ENCODE data around the gene PSME3. TPM values are rescaled to one million over a fixed set of nuclear protein-coding genes. Genes with fewer than 3 reads are reported as not detected.

The PSME3 gene
- total and polyA plus RNA-seq, 2 of the 13 experiments (the other 11 are each of a cell fraction or from before 2014, with no cell fraction given) = 66.3 to 135 TPM

DNA sequence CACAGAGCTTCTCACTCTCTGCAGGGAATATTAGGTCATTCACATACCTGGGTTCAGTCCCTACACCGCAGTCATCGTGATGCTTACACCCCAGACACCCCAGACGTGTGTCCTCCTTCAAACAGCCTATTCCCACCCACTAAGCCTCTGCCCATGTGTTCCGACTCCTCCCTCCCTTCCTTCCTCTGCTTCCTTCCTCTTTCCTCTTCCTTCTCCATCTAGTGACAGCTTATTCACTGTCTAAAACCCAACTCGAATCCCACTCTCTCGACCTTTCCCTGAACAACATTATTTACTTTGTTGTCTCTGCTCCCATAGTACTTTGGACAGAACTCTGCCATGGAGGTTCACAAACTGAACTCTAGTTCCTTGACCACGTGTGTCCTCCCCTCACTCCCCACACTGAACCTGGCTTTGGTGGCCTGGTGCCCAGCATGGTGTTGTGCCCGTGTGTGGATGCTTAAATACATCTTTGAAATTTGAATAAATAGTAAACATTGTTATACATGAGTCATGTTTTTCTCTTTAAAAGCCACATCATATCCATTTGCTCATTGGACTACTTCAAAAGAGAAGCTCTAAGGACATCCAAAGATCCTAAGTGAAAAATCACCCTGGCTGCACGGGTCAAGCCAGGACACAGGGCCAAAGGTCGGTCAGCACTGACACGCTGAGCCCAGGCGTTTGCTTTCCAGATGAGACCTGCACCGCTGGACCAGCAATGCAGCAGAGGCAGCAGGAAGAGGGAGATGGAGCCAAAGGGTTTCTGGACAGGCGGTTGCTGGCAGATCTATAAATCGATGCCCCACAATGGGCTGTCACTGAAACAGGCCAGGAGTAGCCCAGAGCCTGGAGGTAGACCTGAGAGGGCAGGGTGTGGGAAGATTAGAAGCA, 53.3 kb downstream of the PSME3 start (continued):
- TF ChIP-seq PHF5A (CRISPR knock-in tag; IDR thresholded peaks at IDR 0.05; ENCODE audit: low read depth, unreplicated experiment) = peak; percentile 92
- TF ChIP-seq ZNF552 (CRISPR knock-in tag; IDR thresholded peaks at IDR 0.05; ENCODE audit: borderline replicate concordance) = 0 out of 2 replicates have a peak, but pooled peaks have one; percentile 41

- WGBS (ENCODE audit: low lambda C conversion rate) = 88% methylated on average over 7 of the region's 7 CpGs
- in situ Hi-C loops (cut with HindIII; ENCODE audit: extremely low pct_ligation_motif_present, low pct_unique_long_range_greater_than_20kb) (no loop called here), intact Hi-C loops (cut with micrococcal nuclease; ENCODE audit: unreplicated experiment) (no loop called here)
- no peaks in the 10 kb centered on the region for H4K20me1 ChIP-seq (ENCODE audit: insufficient read depth, low read length)
- FAIRE-seq = no peak
- no peak for TF ChIP-seq TCF7 (IDR thresholded peaks at IDR 0.05; ENCODE audit: low read depth)
- 0 out of 4 replicates have a peak, but pooled peaks of 1 of the 2 experiments have one; percentile 3 for TF ChIP-seq EP300 (IDR thresholded peaks at IDR 0.05; ENCODE audit: low read depth in 2 of 2, low read length in 2 of 2)
- TF ChIP-seq EP300 (CRISPR knock-in tag; IDR thresholded peaks at IDR 0.05; ENCODE audit: borderline replicate concordance) = no peak
- no peak for TF ChIP-seq NFYB (CRISPR knock-in tag; IDR thresholded peaks at IDR 0.05)
- no peaks in the 10 kb centered on the region for H3K79me2 ChIP-seq (ENCODE audit: insufficient read depth, low read length)
- H3K9me3 ChIP-seq (ENCODE audit: low read length) = no peaks in the 10 kb centered on the region
- peaks cover 98% of the 10 kb centered on the region for H3K4me1 ChIP-seq (ENCODE audit: insufficient read depth, low read length)
- no peak overlapping the region for H3K4me2 ChIP-seq (ENCODE audit: low read depth, low read length)
- H3K4me3 ChIP-seq (replicated peaks in 1 of 3; ENCODE audit: insufficient read depth in 1 of 3, low read depth in 2 of 3, low read length in 3 of 3) = no peak overlapping the region
- ChIA-PET POLR2A (interaction anchor here (1.5 kb wide), 1 partner anchor 110 kb away, joined by 4 read pairs; the partner anchor contains the start of gene WNK4), CTCF (ENCODE audit: low intra/inter-chr PET ratio, low total read pairs) (no interaction called here)
- H3K27me3 ChIP-seq (ENCODE audit: control insufficient read depth in 1 of 2, insufficient read depth in 2 of 2, low read length in 2 of 2) = no peaks in the 10 kb centered on the region
- H3K27ac ChIP-seq (ENCODE audit: extremely low read length, insufficient read depth, low read length) = no peak overlapping the region
- no peak for ATAC-seq
- H2AFZ ChIP-seq (ENCODE audit: low read length) = no peak overlapping the region
- no TSS peak for BruUV-seq (replicated peaks)
- no peaks in the 10 kb centered on the region for H3K36me3 ChIP-seq (replicated peaks in 1 of 2; ENCODE audit: control insufficient read depth in 1 of 2, insufficient read depth in 2 of 2, low read length in 2 of 2)
- no peak for DNase-seq (ENCODE audit: low spot score)
- no peak overlapping the region for H3K9ac ChIP-seq (ENCODE audit: insufficient read depth, low read depth, low read length)
Measured at GRCh38 chr17:42889809-42890208, 56.6 kb downstream of the PSME3 start.

Data from HepG2 (cell line).